ENCODE measurements around the gene LIF.

LIF gene

DNA sequence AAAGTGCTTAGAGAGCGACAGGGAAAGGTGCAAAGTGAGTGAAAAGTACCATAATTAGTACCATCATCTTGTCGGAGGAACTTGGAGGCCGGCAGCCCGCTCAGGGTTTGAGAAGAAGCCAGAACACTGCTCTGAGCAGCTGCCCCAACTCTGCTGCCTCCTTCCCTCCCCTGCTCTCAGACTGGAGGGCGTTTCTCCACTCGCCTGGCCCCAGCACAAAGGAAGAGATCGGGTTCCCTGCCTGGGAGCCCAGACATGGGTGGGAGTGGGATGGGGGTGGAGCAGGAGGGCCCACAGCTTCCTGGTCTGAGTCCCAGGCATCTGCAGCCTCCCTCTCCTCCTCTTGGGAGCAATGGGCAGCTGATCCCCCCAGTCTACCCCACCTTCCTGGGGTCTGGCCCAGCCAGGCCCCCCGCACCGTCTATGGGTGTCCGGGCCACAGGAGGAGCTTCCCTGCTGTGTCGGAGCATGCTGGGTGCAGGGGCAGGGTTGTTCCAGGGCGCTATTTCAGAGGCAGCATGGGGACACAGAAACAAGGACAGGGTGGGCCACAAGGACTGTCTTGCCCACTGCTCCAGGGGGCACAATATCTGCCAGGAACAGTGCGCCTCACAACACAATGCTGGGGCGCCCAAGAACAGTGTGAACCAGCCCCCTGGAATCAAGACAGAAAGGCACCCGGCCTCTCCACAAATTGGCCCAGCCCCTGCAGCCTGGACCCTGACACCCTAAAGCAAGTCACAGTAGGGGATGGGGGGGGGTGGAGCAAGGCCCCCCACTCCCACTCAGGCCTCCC, 4.8 kb downstream of the LIF start:
- H3K4me1 ChIP-seq (ENCODE audit: insufficient read depth, low read length, poor library complexity, severe bottlenecking) = peaks cover 21% of the 10 kb centered on the region
- TF ChIP-seq, protein P1, sequence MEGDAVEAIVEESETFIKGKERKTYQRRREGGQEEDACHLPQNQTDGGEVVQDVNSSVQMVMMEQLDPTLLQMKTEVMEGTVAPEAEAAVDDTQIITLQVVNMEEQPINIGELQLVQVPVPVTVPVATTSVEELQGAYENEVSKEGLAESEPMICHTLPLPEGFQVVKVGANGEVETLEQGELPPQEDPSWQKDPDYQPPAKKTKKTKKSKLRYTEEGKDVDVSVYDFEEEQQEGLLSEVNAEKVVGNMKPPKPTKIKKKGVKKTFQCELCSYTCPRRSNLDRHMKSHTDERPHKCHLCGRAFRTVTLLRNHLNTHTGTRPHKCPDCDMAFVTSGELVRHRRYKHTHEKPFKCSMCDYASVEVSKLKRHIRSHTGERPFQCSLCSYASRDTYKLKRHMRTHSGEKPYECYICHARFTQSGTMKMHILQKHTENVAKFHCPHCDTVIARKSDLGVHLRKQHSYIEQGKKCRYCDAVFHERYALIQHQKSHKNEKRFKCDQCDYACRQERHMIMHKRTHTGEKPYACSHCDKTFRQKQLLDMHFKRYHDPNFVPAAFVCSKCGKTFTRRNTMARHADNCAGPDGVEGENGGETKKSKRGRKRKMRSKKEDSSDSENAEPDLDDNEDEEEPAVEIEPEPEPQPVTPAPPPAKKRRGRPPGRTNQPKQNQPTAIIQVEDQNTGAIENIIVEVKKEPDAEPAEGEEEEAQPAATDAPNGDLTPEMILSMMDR (conservative IDR thresholded peaks at IDR 0.05; ENCODE audit: low read length) = no peak
- no peak for TF ChIP-seq EZH2phosphoT487 (IDR thresholded peaks at IDR 0.05; ENCODE audit: borderline replicate concordance)

DNA sequence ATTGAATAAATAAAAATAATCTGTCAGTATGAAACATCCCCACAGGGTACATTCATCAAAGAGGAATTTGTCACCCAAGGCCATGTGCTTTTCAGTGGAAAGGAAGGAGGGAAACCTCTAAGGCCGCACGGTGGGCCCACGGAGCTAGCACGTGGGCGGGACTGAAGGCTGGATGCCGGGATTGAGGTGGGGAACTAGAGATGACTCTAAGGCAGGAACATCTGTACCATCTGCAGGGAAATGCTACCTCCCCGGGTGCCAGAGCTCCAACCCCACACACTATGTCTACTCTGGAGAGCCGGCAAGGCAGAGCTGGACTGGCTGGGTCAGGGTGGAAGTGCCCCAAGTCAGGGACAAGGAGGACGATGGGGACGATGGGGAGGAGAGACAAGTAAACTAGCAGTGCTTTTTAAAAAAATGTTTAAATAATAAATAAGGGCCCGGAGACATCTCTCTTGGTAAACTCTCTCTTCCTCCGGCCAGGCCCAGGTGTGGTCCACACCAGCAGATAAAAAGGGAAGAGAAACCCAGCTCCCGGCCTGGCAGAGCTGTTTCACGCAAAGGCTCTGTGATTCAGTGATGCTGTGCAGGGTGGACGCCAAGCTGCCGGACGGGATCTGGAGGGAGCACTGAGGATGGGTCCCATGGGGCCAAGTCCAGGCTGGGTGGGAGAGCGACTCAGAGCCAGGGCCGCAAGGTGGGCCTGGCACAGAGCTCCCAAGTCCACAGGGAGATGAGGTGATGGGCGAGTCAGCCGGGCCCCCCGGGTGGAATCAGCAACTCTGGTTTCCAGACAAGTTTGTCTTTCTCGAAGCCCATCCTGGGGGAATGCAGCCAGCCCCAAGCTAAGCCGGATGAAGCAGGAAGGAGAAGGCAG, 5.8 kb downstream of the LIF start:
- no peaks in the 10 kb centered on the region for H3K79me2 ChIP-seq (ENCODE audit: insufficient read depth, low read length)
- no peak for TF ChIP-seq EZH2phosphoT487 (IDR thresholded peaks at IDR 0.05; ENCODE audit: borderline replicate concordance)
- TF ChIP-seq, protein P1 (conservative IDR thresholded peaks at IDR 0.05; ENCODE audit: low read length) = no peak
- peaks cover 18% of the 10 kb centered on the region for H3K4me1 ChIP-seq (ENCODE audit: insufficient read depth, low read length, poor library complexity, severe bottlenecking)
- H2AFZ ChIP-seq (ENCODE audit: low read length) = no peak overlapping the region
- H3F3A ChIP-seq (ENCODE audit: low read depth) = no peaks in the 10 kb centered on the region
- H3K9ac ChIP-seq (ENCODE audit: low read depth, low read length, poor library complexity, severe bottlenecking) = no peak overlapping the region
- H3K9me2 ChIP-seq (replicated peaks; ENCODE audit: low read depth, low read length) = no peaks in the 10 kb centered on the region
- H3K4me2 ChIP-seq (ENCODE audit: low read depth, low read length, poor library complexity, severe bottlenecking) = no peak overlapping the region
- H3K4me3 ChIP-seq (ENCODE audit: low read length, poor library complexity, severe bottlenecking) = no peak overlapping the region
- H4K20me1 ChIP-seq (ENCODE audit: insufficient read depth, low read length, poor library complexity, severe bottlenecking) = no peaks in the 10 kb centered on the region
- no peaks in the 10 kb centered on the region for H3K27me3 ChIP-seq (ENCODE audit: insufficient read depth, low read length, poor library complexity, severe bottlenecking)
- no peaks in the 10 kb centered on the region for H3K36me3 ChIP-seq (ENCODE audit: insufficient read depth, low read length)
- H3K9me3 ChIP-seq (ENCODE audit: insufficient read depth, low read depth, low read length) = no peaks in the 10 kb centered on the region

More for the DNA sequence above, 4.8 kb downstream of the LIF start:
- no peak overlapping the region for H3K9ac ChIP-seq (ENCODE audit: low read depth, low read length, poor library complexity, severe bottlenecking)
- H3F3A ChIP-seq (ENCODE audit: low read depth) = no peaks in the 10 kb centered on the region
- H2AFZ ChIP-seq (ENCODE audit: low read length) = no peak overlapping the region
- no peaks in the 10 kb centered on the region for H3K9me2 ChIP-seq (replicated peaks; ENCODE audit: low read depth, low read length)
- no peaks in the 10 kb centered on the region for H3K79me2 ChIP-seq (ENCODE audit: insufficient read depth, low read length)
- H3K4me2 ChIP-seq (ENCODE audit: low read depth, low read length, poor library complexity, severe bottlenecking) = no peak overlapping the region
- H3K36me3 ChIP-seq (ENCODE audit: insufficient read depth, low read length) = no peaks in the 10 kb centered on the region
- H4K20me1 ChIP-seq (ENCODE audit: insufficient read depth, low read length, poor library complexity, severe bottlenecking) = no peaks in the 10 kb centered on the region
- no peaks in the 10 kb centered on the region for H3K9me3 ChIP-seq (ENCODE audit: insufficient read depth, low read depth, low read length)
- no peak overlapping the region for H3K4me3 ChIP-seq (ENCODE audit: low read length, poor library complexity, severe bottlenecking)
- no peaks in the 10 kb centered on the region for H3K27me3 ChIP-seq (ENCODE audit: insufficient read depth, low read length, poor library complexity, severe bottlenecking)

DNA sequence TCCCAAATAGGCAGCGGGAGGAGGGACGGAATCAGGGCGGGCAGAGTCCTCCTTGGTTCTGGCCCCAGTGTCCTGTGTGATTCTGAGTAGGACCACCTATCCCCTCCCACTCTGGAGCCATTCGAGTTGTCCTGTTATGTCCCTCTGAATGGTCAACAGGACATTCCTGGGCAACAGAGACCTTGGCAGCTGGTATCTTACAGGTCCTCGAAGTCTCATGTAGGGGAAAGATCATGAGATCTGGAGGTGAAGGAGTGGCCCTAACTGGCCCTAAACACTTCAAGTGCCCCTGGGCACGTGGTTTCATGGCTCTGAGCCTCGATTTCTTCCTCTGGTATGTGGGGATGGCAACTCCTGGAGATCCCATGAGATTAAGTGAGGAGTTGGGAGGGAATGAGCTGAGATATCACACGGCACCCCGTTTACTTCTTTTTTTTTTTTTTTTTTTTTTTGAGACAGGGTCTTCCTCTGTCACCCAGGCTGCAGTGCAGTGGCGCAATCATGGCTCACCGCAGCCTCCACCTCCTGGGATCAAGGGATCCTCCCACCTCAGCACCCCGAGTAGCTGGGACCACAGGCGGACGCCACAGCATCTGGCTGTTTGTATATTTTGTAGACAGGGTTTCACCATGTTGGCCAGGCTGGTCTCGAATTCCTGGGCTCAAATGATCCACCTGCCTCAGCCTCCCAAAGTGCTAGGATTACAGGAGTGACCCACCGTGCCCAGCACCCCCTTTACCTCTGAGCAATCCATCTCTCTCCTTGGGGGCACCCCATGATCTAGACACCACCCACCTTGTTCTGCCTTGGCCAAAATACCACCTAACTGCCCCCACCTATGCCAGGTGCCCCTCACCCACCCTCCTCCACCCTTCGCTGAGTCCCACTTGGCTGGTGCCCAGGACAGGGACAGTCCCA, 6.8 kb downstream of the LIF start:
- no peak overlapping the region for H3K4me3 ChIP-seq (ENCODE audit: low read length, poor library complexity, severe bottlenecking)
- TF ChIP-seq, protein P1 (conservative IDR thresholded peaks at IDR 0.05; ENCODE audit: low read length) = no peak
- TF ChIP-seq EZH2phosphoT487 (IDR thresholded peaks at IDR 0.05; ENCODE audit: borderline replicate concordance) = no peak
- H3K9ac ChIP-seq (ENCODE audit: low read depth, low read length, poor library complexity, severe bottlenecking) = no peak overlapping the region
- no peak overlapping the region for H2AFZ ChIP-seq (ENCODE audit: low read length)
- H3K27me3 ChIP-seq (ENCODE audit: insufficient read depth, low read length, poor library complexity, severe bottlenecking) = no peaks in the 10 kb centered on the region
- no peaks in the 10 kb centered on the region for H3K9me2 ChIP-seq (replicated peaks; ENCODE audit: low read depth, low read length)
- peaks cover 19% of the 10 kb centered on the region for H3K4me1 ChIP-seq (ENCODE audit: insufficient read depth, low read length, poor library complexity, severe bottlenecking)
- H3K79me2 ChIP-seq (ENCODE audit: insufficient read depth, low read length) = no peaks in the 10 kb centered on the region
- no peaks in the 10 kb centered on the region for H3F3A ChIP-seq (ENCODE audit: low read depth)
- no peaks in the 10 kb centered on the region for H4K20me1 ChIP-seq (ENCODE audit: insufficient read depth, low read length, poor library complexity, severe bottlenecking)
- no peaks in the 10 kb centered on the region for H3K36me3 ChIP-seq (ENCODE audit: insufficient read depth, low read length)
- H3K4me2 ChIP-seq (ENCODE audit: low read depth, low read length, poor library complexity, severe bottlenecking) = no peak overlapping the region
- no peaks in the 10 kb centered on the region for H3K9me3 ChIP-seq (ENCODE audit: insufficient read depth, low read depth, low read length)
